ENCODE measurements around the gene RASA4.
"Not testable (repeated sequence)": the region's sequence is repeated elsewhere in the genome, so short reads cannot be mapped to it uniquely, and the experiment has no call there.

RASA4 gene

DNA sequence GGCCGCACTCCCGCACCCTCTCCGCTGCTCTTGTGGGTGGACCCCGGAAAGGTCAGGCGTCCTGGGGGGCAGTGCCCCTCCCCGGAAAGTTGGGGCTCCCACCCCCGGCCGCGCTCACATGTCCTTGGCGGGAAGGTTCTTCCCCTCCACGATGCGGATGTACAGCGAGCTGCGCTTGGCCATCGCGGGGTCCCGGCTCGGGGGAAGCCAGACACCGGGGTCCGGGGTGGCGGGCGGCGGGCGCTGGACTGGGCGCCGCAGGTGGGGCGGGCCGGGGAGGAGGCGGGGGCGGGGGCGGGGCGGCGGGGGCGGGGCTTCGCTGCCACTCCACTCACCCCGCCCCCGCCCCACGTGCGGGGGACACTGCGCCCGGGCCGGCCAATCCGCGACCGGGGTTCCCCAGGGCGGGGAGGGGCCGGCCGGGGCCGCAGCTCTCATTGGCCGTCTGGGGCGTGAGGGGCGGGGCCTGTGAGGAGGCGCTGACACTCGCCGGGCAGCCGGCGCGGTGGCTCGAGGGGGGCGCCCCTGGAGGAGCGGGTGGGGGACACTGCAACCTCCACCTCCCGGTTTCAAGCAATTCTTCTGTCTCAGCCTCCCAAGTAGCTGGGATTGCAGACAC, at the start of gene RASA4:
Gene RASA4 (minus strand): TSS at position 250 of the 619 bp plus-strand sequence. CDS start 67 bp downstream, at position 183.
- H3K27ac ChIP-seq, result not testable (repeated sequence)

DNA sequence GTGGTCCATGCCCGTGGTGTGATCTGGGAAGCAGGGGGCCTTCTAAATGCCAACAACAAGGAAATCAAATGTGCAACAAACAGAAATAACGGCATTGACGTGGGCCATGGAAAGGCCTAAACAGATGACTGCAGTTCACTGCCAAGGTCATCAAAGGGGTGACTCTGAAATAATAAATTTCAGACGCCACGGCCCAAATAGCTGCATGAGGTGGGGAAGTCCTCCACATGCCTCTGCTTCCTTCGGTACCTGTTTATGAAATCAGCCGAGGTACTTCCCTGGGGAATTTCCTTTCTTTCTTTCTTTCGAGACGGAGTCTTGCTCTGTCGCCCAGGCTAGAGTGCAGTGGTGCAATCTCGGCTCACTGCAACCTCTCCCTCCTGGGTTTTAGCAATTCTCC, 48.2 kb upstream of the RASA4 start:
- not testable (repeated sequence) for H3K27ac ChIP-seq

DNA sequence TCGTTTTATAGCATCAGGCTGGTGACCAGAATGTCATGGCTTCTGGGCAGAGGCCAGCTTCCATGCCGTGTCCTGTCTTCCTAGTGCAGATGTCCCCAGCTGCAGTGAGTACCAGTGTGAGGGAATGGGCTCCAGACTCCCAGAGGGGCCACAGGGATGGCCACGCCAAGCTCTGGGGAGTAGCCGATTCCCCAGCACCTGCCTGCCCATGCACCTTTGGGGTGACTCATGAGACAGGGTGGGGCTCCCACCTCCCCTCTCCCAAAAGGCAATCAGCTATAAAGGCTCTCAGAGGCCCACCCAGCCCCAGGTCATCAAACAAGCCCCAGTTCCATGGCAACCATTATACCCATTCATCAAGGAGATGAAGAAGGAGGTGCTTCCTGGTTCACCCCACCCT, 33.4 kb upstream of the RASA4 start, which contains the start of gene SPDYE2B:
Gene SPDYE2B (plus strand): TSS at position 396 of the 400 bp plus-strand sequence. CDS start 2,030 bp downstream, outside the sequence.
- H3K27ac ChIP-seq, result not testable (repeated sequence)

DNA sequence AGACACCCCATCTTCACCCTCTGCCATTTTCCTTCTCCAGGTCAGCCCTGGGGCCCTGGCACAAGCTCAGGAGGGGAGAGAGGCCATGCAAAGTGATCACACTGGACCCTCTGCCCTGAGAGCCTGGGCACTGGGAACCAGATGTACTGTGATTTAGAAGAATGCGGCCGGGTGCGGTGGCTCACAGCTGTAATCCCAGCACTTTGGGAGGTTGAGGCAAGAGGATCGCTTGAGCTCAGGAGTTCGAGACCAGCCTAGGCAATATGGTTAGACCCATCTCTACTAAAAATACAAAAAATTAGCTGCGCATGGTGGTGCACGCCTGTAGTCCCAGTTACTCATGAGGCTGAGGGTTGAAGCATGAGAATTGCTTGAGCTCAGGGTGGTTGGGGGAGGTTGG, 31.3 kb upstream of the RASA4 start:
- not testable (repeated sequence) for H3K27ac ChIP-seq

DNA sequence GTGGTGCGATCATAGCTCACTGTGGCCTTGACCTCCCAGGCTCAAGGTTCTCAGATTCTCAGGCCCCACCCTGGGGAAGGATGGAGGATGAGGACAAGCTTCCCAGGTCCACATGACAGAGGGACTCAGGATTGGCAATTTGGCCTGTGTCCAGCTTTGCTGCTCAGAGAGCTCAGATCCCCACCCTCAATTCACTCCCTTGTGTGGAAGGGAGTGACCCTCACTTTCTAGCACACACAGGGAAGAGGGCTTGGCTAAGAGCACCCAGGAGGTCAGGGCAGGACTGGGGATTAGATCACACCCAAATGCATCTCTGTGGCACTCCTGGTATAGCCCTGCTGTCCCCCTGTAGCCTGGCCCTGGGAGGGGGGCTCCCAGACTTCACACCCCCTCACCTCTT, 26.8 kb upstream of the RASA4 start:
- not testable (repeated sequence) for H3K27ac ChIP-seq

DNA sequence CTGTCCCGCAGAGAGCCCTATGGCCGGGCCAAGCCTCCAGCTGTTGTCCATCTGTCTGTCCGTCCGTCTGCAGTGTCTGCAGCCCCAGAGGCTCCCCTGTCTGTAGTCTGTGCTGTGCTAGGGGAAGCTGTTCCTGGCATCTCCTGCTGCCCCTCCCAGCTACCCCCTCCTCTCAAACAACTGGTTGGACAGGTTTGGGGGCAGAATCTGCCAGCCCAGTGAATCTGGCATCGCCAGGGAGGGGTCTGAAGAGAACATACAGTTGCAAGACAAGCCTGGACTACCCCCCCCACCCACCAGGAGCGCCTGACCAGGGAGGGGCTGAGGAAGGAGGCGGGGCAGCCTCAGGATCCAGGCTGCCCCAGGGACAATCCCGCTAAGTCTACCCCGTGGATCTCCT, 26.1 kb upstream of the RASA4 start, which contains the start of gene UPK3BL1:
Gene UPK3BL1 (minus strand): TSS at position 101 of the 400 bp plus-strand sequence. CDS start 50 bp downstream, at position 51.
- not testable (repeated sequence) for H3K27ac ChIP-seq

DNA sequence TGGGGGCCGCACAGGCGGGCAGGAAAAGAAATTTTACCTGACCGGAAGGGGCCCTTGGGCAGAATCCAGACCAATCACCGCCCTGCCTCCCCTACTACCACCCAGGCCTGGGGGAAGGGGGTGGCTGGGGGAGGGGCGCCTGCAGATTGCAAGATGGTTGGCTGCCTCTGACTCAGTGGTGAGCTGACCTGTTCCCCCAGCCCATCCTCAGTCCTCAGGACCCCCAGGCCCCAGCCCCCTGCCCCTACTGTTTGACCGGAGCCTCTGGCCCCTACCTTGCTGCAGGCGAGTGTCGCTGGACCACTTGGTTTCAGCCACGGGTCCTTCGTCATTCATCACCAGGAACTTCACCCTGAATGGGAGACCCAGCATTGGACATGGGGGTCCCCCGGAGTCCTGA, 22.3 kb upstream of the RASA4 start:
- H3K27ac ChIP-seq, result not testable (repeated sequence)

DNA sequence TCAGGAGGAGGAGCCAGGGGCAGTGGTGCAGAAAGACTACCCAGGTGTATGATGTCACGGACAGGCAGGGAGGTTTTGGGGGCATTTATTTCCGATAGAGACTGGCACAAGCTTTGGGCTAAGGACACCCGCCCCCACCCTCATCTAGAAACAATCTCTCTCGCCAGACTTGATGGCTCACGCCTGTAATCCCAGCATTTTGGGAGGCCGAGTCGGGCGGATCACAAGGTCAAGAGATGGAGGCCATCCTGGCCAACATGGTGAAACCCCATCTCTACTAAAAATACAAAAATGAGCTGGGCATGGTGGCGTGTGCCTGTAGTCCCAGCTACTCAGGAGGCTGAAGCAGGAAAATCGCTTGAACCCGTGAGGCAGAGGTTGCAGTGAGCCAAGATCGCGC, 20.4 kb upstream of the RASA4 start:
- H3K27ac ChIP-seq, result not testable (repeated sequence)

DNA sequence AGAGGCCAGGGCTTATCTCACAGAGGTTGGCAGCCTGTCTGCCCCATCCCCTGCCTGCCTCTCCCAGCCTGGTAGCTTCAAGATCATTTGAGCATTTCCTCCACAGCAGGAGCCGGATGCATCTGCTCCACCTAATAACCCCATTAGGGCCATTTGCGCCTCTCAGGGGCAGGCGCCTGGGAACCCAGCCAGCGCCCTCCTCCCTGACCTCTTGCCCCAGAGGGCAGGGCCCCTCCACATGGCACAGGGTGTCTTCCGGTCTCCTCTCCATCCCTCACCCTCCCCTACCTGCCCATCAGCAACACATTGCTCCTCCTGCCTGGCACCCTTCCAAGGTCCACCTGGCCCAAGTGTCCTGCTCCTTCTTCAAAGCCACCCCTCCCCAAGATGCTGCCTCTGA, 18.8 kb upstream of the RASA4 start:
- not testable (repeated sequence) for H3K27ac ChIP-seq

DNA sequence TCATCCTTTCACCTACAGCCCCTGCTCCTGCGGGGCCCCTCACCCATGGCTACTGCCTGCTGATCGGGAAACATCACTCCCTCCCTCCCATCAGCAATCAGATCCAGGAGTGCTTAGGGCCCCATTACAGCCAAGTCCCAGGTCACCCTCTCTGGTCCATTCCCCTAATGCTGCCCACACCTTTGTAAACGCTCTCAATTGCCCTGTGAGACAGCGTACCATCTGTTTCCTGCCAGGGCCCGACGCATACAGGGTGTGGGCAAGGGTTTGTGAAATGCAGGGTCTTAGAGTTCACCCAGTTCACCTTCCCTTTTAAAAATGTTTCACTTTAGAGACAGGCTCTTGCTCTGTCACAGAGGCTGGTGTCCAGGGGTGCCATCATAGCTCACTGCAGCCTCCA, 17.7 kb upstream of the RASA4 start:
- not testable (repeated sequence) for H3K27ac ChIP-seq

DNA sequence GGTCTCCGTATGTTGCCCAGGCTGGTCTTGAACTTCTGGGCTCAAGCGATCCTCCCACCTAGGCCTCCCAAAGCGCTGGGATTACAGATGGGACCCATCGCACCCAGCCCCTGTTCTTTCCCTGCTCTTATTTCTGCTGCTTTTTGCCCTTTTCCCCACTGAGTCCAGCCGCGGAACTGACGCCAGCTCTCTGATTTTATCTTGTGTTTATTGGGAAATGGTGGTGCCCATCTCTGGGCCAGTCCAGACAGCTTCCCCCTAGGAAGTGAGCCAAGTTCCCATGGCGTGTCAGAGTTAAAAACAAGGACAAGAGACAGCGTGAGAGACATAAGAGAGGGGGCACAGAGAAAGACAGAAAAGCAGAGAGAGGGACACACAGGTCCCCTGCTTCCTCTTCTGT, 14.1 kb upstream of the RASA4 start:
- not testable (repeated sequence) for H3K27ac ChIP-seq

DNA sequence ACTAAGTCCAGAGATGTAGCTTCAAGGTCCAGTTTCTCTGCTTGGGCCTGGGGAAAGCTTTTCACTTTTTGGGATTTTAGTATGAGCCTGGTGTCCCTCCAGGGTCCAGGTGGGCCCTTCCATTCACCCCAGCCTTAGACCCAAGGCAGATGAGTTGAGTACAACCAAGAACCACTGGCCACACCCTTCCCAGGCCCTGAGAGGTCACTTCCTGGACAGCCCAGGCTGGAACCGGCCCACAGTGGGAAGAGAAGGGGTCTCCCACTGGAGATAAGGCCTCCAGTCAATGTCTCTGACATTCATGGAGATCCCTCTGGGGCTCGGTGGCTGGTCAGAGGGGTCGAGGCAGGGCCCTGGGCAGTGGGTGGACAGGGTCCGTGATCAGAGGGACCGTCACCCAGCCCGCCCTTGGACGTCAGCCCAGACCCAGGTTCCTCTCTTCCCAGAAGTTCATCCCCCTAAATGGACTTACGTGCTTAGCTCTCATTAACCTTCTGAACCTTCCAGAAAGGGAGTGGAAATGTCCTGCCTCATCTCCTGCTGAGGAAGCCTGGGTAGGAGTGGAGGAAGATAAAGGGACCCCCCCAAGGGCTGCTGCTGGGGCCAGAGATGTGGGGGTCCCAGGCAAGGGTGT, 10.8 kb upstream of the RASA4 start:
- H3K27ac ChIP-seq, result not testable (repeated sequence)

DNA sequence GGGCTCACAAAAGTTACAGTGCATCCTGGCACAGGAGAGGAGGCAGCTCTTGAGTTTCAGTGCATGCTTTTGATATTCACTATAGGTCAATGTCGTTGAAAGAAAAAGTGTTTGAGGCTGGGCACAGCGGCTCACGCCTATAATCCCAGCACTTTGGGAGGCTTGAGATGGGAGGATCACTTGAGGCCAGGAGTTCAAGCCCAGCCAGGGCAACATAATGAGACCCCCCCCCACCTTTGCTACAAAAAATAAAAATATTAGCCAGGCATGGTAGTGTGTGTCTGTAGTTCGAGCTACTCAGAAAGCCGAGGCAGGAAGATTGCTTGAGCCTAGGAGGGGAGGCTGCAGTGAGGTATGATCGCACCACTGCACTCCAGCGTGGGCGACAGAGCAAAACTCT, 1.6 kb upstream of the RASA4 start:
- H3K27ac ChIP-seq, result not testable (repeated sequence)

DNA sequence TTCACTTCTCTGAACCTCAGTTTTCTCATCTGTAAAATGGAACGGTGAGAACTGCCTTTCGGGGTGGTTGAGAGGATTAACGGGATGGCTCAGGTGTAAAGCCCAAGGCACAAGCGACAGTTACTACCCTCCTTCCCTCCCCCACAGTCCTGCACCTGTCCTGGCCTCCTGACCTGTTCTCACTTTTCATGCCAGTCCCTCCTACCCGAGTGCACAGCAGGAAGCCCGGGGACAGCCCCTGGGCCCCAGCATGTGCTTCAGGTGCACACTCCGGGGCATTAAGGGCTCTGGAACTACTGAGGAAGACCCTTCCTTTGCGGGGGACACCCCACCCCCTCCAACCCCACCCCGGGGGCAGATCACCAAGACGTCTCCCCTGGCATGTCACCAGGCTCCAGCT, 626 bp downstream of the RASA4 start:
- not testable (repeated sequence) for H3K27ac ChIP-seq

DNA sequence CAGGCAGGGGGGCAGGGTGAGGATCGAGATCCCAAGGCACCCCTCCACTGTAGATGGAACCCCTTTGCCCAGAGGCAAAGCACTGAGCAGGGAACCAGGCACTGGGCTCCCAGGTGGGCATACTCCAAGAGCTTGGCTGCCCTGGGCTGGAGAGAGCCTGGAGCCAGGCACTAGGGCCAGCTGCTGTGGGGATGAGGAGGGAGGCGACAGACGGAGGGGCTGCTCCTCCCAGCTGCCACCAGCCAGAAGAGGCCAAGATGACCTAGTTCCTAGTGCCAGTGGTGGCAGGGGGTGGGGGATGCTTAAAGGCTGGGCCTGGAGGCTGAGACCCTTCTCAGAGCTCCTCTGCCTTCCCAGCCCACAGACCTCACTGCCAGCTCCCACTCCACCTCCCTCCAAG, 1.7 kb downstream of the RASA4 start:
- H3K27ac ChIP-seq, result not testable (repeated sequence)

DNA sequence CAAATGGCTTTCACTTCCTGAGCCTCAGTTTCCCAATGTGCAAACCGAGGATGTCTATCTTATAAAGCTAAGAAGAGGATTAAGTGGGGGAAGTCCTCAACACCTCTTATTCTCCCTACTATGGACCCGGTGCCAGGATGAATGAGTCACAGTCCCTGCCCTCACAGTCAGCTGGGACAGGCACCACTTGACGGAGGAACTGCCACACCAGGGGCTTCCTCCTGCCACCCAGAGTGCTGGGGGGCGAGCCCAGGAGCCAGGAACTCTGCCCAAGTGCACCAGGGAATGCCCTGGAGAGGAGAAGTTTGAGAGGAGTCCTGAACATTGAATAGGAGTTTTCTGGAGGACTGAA, 2.2 kb downstream of the RASA4 start:
- H3K27ac ChIP-seq, result not testable (repeated sequence)

DNA sequence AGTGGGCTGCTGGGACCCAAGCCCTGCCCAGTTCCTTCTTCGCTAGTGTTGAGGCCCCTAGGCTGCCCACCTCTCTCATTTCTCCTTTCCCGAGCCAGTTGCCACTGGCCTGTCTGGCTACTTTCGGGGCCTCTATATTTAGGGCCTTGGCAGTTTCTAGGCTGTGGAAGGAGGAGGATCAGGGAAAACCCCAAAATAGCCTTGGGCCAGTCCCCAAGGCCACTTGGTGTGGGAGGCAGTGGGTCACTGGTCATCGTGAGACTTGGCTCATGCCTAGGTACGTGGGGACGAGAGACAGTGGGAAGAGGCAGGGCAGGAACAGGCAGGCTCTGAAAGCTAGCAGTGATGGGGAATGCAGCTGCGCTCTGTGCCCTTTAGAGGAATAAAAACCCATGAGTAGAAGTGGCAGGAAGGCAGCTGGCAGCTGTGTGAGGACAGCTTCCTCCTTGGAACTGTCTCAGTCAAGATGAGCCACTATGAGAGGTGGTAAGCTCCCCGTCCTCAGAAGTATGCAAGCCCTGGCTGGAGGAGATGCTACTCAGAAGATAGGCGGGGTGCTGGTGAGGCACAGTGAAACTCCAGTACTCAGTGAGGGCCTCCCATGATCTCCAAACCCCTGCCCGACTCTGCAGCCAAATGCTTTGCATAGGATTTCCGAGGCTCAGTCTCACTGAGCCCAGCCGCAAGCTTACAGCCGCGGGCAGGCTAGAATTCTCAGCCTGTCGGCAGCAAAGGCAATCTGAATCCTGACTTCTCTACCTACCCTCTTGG, 2.8 kb downstream of the RASA4 start:
- H3K27ac ChIP-seq, result not testable (repeated sequence)

DNA sequence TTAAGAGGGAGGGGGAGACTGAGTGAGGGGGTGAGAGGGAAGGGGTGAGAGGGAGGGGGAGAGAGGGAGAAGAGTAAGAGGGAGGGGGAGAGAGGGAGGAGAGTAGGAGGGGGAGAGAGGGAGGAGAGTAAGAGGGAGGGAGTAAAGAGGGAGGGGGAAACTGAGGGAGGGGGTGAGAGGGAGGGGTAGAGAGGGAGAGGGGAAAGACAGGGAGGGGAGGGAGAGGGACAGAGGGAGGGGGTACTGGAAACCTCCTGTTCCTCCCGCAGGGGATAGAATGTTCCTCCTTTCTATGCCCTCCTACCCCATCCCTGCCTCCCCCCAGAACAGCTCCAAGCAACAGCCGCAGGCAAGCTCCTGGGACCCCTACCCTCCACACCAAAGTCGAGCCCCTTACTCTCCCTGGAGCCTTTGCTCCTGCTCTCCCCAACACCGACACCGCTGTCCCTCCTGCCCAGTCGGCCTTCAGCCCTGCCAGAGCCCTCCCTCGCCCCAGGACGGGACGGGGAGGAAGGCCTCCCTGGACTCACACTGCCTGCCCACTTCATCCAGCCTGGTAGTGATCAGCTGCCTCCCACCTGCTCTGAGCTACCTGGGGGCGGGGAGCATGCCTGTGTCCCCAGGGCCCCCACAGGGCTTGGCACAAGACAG, 4.8 kb downstream of the RASA4 start:
- not testable (repeated sequence) for H3K27ac ChIP-seq

DNA sequence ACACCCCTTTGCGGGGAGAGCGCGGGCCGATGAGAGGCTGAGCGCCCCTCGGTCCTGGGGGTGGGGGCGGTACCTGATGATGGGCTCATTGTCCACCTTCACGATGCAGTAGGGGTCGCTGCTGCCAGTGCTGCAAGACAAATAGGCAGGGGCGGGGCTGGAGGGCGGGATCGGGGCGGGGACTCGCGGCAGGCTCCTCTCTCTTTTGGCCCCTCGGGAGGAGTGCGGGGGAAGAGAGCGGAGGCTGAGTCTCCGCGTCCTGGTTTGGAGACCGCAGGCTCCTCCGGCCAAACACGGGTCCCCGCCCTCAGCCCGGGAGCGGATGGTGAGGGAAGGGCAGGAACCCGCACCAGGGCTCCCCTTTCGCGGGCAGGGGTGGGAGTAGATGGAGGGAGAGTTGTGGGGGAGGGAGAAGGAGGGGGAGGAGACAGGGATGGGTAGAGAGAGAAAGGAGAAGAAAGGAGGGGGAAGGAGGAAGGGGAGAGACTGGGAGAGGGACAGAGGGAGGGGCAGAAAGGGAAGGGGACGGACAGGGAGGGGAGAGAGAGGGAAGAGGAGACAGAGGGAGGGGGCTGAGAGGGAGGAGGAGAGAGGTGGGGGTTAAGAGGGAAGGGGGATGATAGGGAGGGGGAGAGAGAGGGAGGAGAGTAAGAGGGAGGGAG, 5.4 kb downstream of the RASA4 start:
- H3K27ac ChIP-seq, result not testable (repeated sequence)

DNA sequence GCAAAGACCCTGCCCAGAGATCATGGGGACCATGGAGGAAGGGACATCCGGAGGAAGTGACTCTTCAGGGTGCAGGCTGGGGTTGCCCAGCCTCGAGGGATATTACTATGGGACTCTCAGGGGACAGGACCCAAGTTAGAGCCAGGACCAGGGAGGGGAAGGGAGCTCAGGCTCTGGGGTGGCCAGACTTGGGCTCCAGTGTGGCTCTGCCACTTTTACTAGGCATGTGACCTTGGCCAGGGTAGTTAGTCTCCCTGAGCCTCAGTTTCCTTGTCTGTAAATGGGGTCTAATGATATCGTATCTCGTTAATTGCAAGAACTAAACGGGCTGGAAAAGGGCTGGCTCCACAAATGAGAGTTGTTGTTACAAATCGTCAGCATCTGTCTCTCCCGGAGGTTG, 6.1 kb downstream of the RASA4 start:
- not testable (repeated sequence) for H3K27ac ChIP-seq

DNA sequence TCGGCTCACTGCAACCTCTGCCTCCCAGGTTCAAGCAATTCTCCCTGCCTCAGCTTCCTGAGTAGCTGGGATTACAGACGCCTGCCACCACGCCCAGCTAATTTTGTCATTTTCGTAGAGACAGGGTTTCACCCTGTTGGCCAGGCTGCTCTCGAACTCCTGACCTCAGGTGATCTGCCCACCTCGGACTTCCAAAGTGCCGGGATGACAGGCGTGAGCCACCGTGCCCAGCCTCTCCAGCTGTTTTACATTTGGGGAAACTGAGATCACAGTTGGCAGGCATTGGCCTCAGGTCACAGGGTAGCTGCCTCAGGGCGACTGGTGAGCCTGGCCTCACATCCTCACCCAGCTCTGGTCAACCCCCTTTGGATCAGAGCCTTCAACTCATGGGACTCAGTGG, 6.8 kb downstream of the RASA4 start:
- H3K27ac ChIP-seq, result not testable (repeated sequence)

DNA sequence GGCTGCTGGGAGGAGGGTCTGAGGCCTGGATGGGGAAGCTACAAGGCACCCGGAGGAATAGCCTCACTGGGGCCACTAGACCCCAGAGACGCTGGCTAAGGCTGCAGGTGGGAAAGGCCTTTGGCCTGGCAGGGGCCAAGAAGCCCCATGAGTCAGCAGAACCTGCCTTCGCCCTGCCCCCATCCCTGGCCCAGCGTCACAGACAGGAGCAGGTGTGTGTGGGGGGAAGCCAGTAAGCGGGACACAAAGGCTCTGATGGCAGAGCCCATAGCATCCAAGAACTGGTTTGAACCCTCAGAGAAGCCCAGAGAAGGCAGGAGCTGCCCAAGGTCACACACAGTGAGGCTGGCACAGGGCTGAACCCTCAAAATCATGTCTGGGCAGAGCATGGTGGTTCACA, 9.7 kb downstream of the RASA4 start:
- not testable (repeated sequence) for H3K27ac ChIP-seq

Data from VCaP (cell line).